K562 (cell line): ENCODE results near the gene NADSYN1. TPM values are rescaled to one million over a fixed set of nuclear protein-coding genes. Genes with fewer than 3 reads are reported as not detected.

Source experiments
- ATAC-seq: fragments of 200-7000 bp; cut with Tn5 transposase; 3 replicates; pipeline ENCODE4 v1.9.1; 2020; ENCODE audit warnings: moderate library complexity
- BruUV-seq: library from RNA; stranded (reverse); fragments of 400-500 nt; replicated peaks from 2 replicates; lab custom pipeline; 2021; lab: Mats Ljungman, UMichigan
- CTCF ChIA-PET: fragments of 300-600 bp; formaldehyde crosslinking; extraction: SDS; loops from one replicate; lab custom pipeline; 2021; ENCODE audit warnings: low intra/inter-chr PET ratio; lab: Yijun Ruan, JAX
- POLR2A ChIA-PET: fragments of 300-600, 350-650 bp; sonication (Branson Sonifier 250); formaldehyde crosslinking; extraction: SDS; loops from one replicate; lab custom pipeline; 2021; ENCODE audit warnings: antibody characterized with exemption, inconsistent platforms; lab: Yijun Ruan, JAX
- DNase-seq, 4 experiments: peaks; one replicate each; pipeline versions ENCODE4 v3.0.0 to v3.0.0-alpha.2; 2011 to 2018; ENCODE audit warnings: low spot score in 3 of 4, mixed read lengths in 3 of 4; ENCODE audit errors: extremely low read depth in 1 of 4
- FAIRE-seq: peaks from 2 replicates; lab custom pipeline; 2011; peaks lifted over from hg19 to GRCh38; lab: Jason Lieb, UNC
- H2AFZ ChIP-seq: 2 replicates; pipeline ENCODE4 v1.6.0; 2011; ENCODE audit warnings: low read depth, low read length, control low read depth, inconsistent platforms
- H3K27ac ChIP-seq: fragments of 200-600 bp; 3 replicates; pipeline ENCODE4 v1.8.0; 2011; ENCODE audit warnings: low read depth, mild to moderate bottlenecking, control low read depth, inconsistent platforms, low read length, moderate library complexity, mixed read lengths; ENCODE audit errors: extremely low read depth
- H3K27me3 ChIP-seq, 2 experiments: fragments of 300-600 bp in 1 of 2; 2 replicates in 1 of 2; 3 replicates in 1 of 2; pipeline versions ENCODE4 v1.6.0 to v1.8.0; 2011; ENCODE audit warnings: inconsistent platforms in 2 of 2, low read length in 2 of 2, mild to moderate bottlenecking in 1 of 2, mixed read lengths in 1 of 2, moderate library complexity in 1 of 2; ENCODE audit not compliant: control insufficient read depth in 2 of 2, insufficient read depth in 2 of 2
- H3K36me3 ChIP-seq: fragments of 300-600 bp; 3 replicates; pipeline ENCODE4 v1.8.0; 2011; ENCODE audit warnings: mild to moderate bottlenecking, low read length, inconsistent platforms; ENCODE audit not compliant: control insufficient read depth, insufficient read depth
- H3K4me1 ChIP-seq, 2 experiments: fragments of 200-600 bp in 1 of 2; replicated peaks in 1 of 2; 2 replicates in 1 of 2; 3 replicates in 1 of 2; pipeline versions ENCODE4 v1.5.1 to v1.8.0; 2011; ENCODE audit warnings: inconsistent platforms in 2 of 2, low read length in 2 of 2, mild to moderate bottlenecking in 1 of 2, mixed read lengths in 1 of 2, moderate library complexity in 1 of 2; ENCODE audit not compliant: control insufficient read depth in 2 of 2, insufficient read depth in 2 of 2
- H3K4me2 ChIP-seq: 2 replicates; pipeline ENCODE4 v1.6.1; 2011; ENCODE audit warnings: low read length, control low read depth, inconsistent platforms, mixed read lengths; ENCODE audit not compliant: insufficient read depth
- H3K4me3 ChIP-seq: fragments of 200-600 bp; sonication (generic), shearing (Covaris generic); 2 replicates; pipeline ENCODE4 v1.5.1; 2016; ENCODE audit warnings: control low read depth, inconsistent platforms
- H3K79me2 ChIP-seq: fragments of 200-600 bp; 3 replicates; pipeline ENCODE4 v1.8.0; 2011; ENCODE audit warnings: low read length, inconsistent platforms; ENCODE audit not compliant: control insufficient read depth, insufficient read depth
- H3K9ac ChIP-seq, 2 experiments: 2 replicates each; pipeline versions ENCODE4 v1.6.0 to v1.6.1; 2011; ENCODE audit warnings: low read depth in 2 of 2, low read length in 2 of 2, control low read depth in 1 of 2, inconsistent platforms in 1 of 2, mild to moderate bottlenecking in 1 of 2, mixed read lengths in 1 of 2; ENCODE audit not compliant: insufficient read depth in 1 of 2
- H3K9me1 ChIP-seq: one replicate; pipeline ENCODE4 v1.6.0; 2011; ENCODE audit warnings: inconsistent platforms, mild to moderate bottlenecking, low read length, moderate library complexity; ENCODE audit not compliant: control insufficient read depth, insufficient read depth
- H3K9me3 ChIP-seq: replicated peaks from 2 replicates; pipeline ENCODE4 v1.5.1; 2011; ENCODE audit warnings: low read depth, low read length, inconsistent platforms; ENCODE audit not compliant: control insufficient read depth, insufficient read depth
- H4K20me1 ChIP-seq: replicated peaks from 2 replicates; pipeline ENCODE4 v1.6.1; 2011; ENCODE audit warnings: low read length, inconsistent platforms, mixed read lengths; ENCODE audit not compliant: control insufficient read depth, insufficient read depth
- NKRF ChIP-seq: fragments of 450-650 bp; IDR thresholded peaks from 2 replicates; pipeline ENCODE4 v1.6.1; 2016; ENCODE audit warnings: borderline replicate concordance
- RBFOX2 ChIP-seq: fragments of 200-400 bp; formaldehyde crosslinking; IDR thresholded peaks from 2 replicates; pipeline ENCODE4 v1.6.1; 2017; ENCODE audit warnings: low read depth, mild to moderate bottlenecking, low read length, moderate library complexity
- ZNF707 ChIP-seq: fragments of 250-450 bp; sonication (Bioruptor Pico); conservative IDR thresholded peaks from 2 replicates; pipeline ENCODE4 v1.8.0; 2022; ENCODE audit warnings: inconsistent platforms, mild to moderate bottlenecking, moderate library complexity
- WGBS: fragments of 100-300 bp; shearing (Covaris generic); methylation state at CpG from one replicate; pipeline ENCODE4 v1.1.6; 2016; ENCODE audit warnings: low coverage, mixed read lengths; ENCODE audit not compliant: insufficient coverage; ENCODE audit errors: missing lambda C conversion rate; 5-methylcytosine and 5-hydroxymethylcytosine counted together
- in situ Hi-C: fragments of 300-500 bp; cut with MboI; formaldehyde crosslinking; loops from 4 replicates; pipeline ENCODE4 v1.15.0; 2018; ENCODE audit warnings: inconsistent platforms, mixed read lengths
- intact Hi-C: fragments of 100-400 bp; cut with micrococcal nuclease; formaldehyde crosslinking; loops from 2 replicates; pipeline ENCODE4 v1.14.2; 2022
- polyA plus RNA-seq, 8 experiments: library from polyadenylated mRNA; depleted of rRNA in 4 of 8; stranded (reverse) in 5 of 8; unstranded in 3 of 8; fragments of >200 nt; fragmentation: Nextera tagmentation in 2 of 8; fragmentation: Illumina TruSeq in 1 of 8; extraction: Ambion mirVana in 2 of 8; extraction: Trizol in 1 of 8; gene quantifications; 2 replicates each; pipeline versions ENCODE4 v1.2.1 to v1.2.3, GENCODE V29; 2011 to 2014; ENCODE audit warnings: inconsistent platforms in 1 of 8, missing spikeins in 1 of 8
- total RNA-seq, 7 experiments: library from RNA; depleted of rRNA in 6 of 7; stranded (reverse); fragments of >200 nt in 6 of 7; fragmentation: Illumina TruSeq in 2 of 7; extraction: Trizol in 2 of 7; gene quantifications; 2 replicates each; pipeline versions ENCODE4 v1.2.1 to v1.2.3, GENCODE V29; 2011 to 2021; ENCODE audit warnings: low replicate concordance in 1 of 7

NADSYN1 gene
- total and polyA plus RNA-seq, 9 of the 15 experiments (the other 6 are each of a cell fraction or from before 2014, with no cell fraction given), result 12.7 to 57.3 (median 42.1) TPM

GRCh38 chr11:71458146-71459070 lies 5.4 kb downstream of the NADSYN1 start (continued):
- TF ChIP-seq NKRF, result no peak

DNA sequence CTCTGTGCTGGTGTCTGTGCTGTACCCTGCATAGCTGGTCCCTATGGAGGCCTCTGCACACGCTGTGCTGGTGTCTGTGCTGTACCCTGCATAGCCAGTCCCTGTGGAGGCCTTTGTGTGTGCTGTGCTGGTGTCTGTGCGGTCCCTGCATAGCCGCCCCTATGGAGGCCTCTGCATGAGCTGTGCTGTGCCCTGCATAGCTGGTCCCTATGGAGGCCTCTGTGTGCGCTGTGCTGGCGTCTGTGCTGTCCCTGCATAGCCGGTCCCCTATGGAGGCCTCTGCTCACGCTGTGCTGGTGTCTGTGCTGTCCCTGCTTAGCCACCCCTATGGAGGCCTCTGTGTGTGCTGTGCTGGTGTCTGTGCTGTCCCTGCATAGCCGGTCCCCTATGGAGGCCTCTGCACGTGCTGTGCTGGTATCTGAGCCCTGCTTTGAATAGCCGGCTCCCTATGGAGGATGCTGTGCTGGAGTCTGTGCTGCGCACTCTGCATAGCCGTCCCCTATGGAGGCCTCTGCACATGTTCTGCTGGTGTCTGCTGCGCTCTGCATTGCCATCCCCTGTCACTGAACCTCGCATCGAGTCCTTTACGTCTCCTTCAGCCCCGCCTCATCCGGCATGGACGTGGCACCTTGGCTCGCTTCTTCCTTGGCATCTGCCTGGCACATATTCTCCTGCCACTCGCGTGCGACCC lies 6.2 kb downstream of the NADSYN1 start:
- ATAC-seq (no peak), FAIRE-seq (no peak), DNase-seq (no peak)
- H4K20me1 ChIP-seq, result no peaks in the 10 kb centered on the region
- peak; percentile 45 for TF ChIP-seq RBFOX2
- TF ChIP-seq ZNF707 (CRISPR knock-in tag), result no peak
- H3K36me3 ChIP-seq, result peaks cover 84% of the 10 kb centered on the region
- intact Hi-C loops (no loop called here), in situ Hi-C loops (no loop called here)
- no peak overlapping the region for H3K27ac ChIP-seq
- H3K27me3 ChIP-seq, result no peaks in the 10 kb centered on the region
- H2AFZ ChIP-seq, result no peak overlapping the region
- CTCF ChIA-PET, result no interaction called here
- H3K9me3 ChIP-seq, result no peaks in the 10 kb centered on the region
- BruUV-seq, result no TSS peak
- H3K79me2 ChIP-seq, result peaks cover 6% of the 10 kb centered on the region; the same call in 1 of the 3 replicates
- no peak overlapping the region for H3K4me3 ChIP-seq
- peaks cover 6% of the 10 kb centered on the region for H3K9me1 ChIP-seq
- H3K4me2 ChIP-seq, result no peak overlapping the region
- 86% methylated on average over 19 of the region's 23 CpGs for WGBS
- POLR2A ChIA-PET, result no interaction called here
- H3K9ac ChIP-seq, result no peak overlapping the region; a peak in 1 of 4 replicates
- H3K4me1 ChIP-seq, result peaks cover 0 to 7% of the 10 kb centered on the region in 2 experiments; a peak in 1 of 5 replicates
